GM23338 (cell line): ENCODE measurements around the gene OTOG. TPM values are rescaled to one million over a fixed set of nuclear protein-coding genes. Genes with fewer than 3 reads are reported as not detected.

Experiments
- ATAC-seq: fragments of 200-7000 bp; cut with Tn5 transposase; 3 replicates; pipeline ENCODE4 v1.9.1; 2020
- DNase-seq: peaks from one replicate; pipeline ENCODE4 v3.0.0-alpha.2; 2015; ENCODE audit warnings: low spot score
- H2AFZ ChIP-seq: fragments of 200-600 bp; sonication (generic); 2 replicates; pipeline ENCODE4 v1.8.0; 2016; ENCODE audit warnings: antibody characterized with exemption, mild to moderate bottlenecking, moderate library complexity
- H3F3A ChIP-seq: fragments of 200-600 bp; sonication (generic); replicated peaks from 2 replicates; pipeline ENCODE4 v1.8.0; 2017; ENCODE audit warnings: antibody characterized with exemption, mixed run types, low read depth
- H3K27ac ChIP-seq: fragments of 200-600 bp; sonication (generic); 2 replicates; pipeline ENCODE4 v1.6.1; 2016; ENCODE audit warnings: low read depth
- H3K27me3 ChIP-seq: fragments of 200-600 bp; sonication (generic); 2 replicates; pipeline ENCODE4 v1.8.0; 2016; ENCODE audit warnings: mild to moderate bottlenecking, mixed run types, moderate library complexity; ENCODE audit not compliant: insufficient read depth
- H3K36me3 ChIP-seq: fragments of 200-600 bp; sonication (generic); 2 replicates; pipeline ENCODE4 v1.8.0; 2016; ENCODE audit warnings: mild to moderate bottlenecking; ENCODE audit not compliant: insufficient read depth
- H3K4me1 ChIP-seq: fragments of 200-600 bp; sonication (generic); 2 replicates; pipeline ENCODE4 v1.8.0; 2016; ENCODE audit warnings: mild to moderate bottlenecking, moderate library complexity; ENCODE audit not compliant: insufficient read depth
- H3K4me2 ChIP-seq: fragments of 200-600 bp; sonication (generic); 2 replicates; pipeline ENCODE4 v1.7.1; 2017; ENCODE audit warnings: mixed run types
- H3K4me3 ChIP-seq: fragments of 200-600 bp; sonication (generic); 2 replicates; pipeline ENCODE4 v1.6.1; 2016; ENCODE audit warnings: mixed run types
- H3K79me2 ChIP-seq: fragments of 200-600 bp; sonication (generic); replicated peaks from 2 replicates; pipeline ENCODE4 v1.8.0; 2017; ENCODE audit warnings: mild to moderate bottlenecking; ENCODE audit not compliant: insufficient read depth
- H3K9me2 ChIP-seq: fragments of 200-600 bp; sonication (generic); 2 replicates; pipeline ENCODE4 v1.8.0; 2017; ENCODE audit not compliant: insufficient read depth
- H4K20me1 ChIP-seq: fragments of 200-600 bp; sonication (generic); replicated peaks from 2 replicates; pipeline ENCODE4 v1.8.0; 2017; ENCODE audit warnings: mild to moderate bottlenecking; ENCODE audit not compliant: insufficient read depth
- H3K27ac Mint-ChIP-seq: 2 replicates; pipeline ENCODE4 v1.8.0; 2020; ENCODE audit warnings: inconsistent platforms, mild to moderate bottlenecking, moderate library complexity, mixed read lengths
- H3K27me3 Mint-ChIP-seq: 3 replicates; pipeline ENCODE4 v1.8.0; 2022; ENCODE audit warnings: low read depth, mild to moderate bottlenecking, moderate library complexity, mixed read lengths, inconsistent platforms; ENCODE audit not compliant: insufficient read depth, poor library complexity
- H3K36me3 Mint-ChIP-seq: 3 replicates; pipeline ENCODE4 v1.8.0; 2021; ENCODE audit warnings: low read depth, mild to moderate bottlenecking, inconsistent platforms, moderate library complexity, mixed read lengths
- H3K4me1 Mint-ChIP-seq: 3 replicates; pipeline ENCODE4 v1.8.0; 2020; ENCODE audit warnings: mild to moderate bottlenecking, inconsistent platforms, mixed read lengths
- H3K4me3 Mint-ChIP-seq: 3 replicates; pipeline ENCODE4 v1.8.0; 2021; ENCODE audit warnings: moderate library complexity, mild to moderate bottlenecking, inconsistent platforms, mixed read lengths
- H3K9me3 Mint-ChIP-seq: 3 replicates; pipeline ENCODE4 v1.8.0; 2020; ENCODE audit warnings: moderate library complexity, mild to moderate bottlenecking, inconsistent platforms, mixed read lengths
- CREB1 ChIP-seq: fragments of 250-450 bp; sonication (Bioruptor Pico); IDR thresholded peaks from 2 replicates; pipeline ENCODE4 v1.5.0; 2020; ENCODE audit warnings: low read depth, mild to moderate bottlenecking, moderate library complexity
- CTCF ChIP-seq, 2 experiments: fragments of 200-600 bp in 1 of 2; sonication (generic) in 1 of 2; conservative IDR thresholded peaks; 2 replicates each; pipeline versions ENCODE4 v1.5.1 to v1.6.1; 2016 to 2017; ENCODE audit warnings: antibody characterized with exemption in 2 of 2, low read depth in 2 of 2, mild to moderate bottlenecking in 2 of 2, moderate library complexity in 1 of 2
- ETS1 ChIP-seq: IDR thresholded peaks from 2 replicates; pipeline ENCODE4 v1.6.1; 2016; ENCODE audit warnings: antibody characterized with exemption
- EZH2phosphoT487 ChIP-seq: fragments of 200-600 bp; sonication (generic); IDR thresholded peaks from one replicate; pipeline ENCODE4 v1.8.1; 2018; ENCODE audit warnings: antibody characterized with exemption; ENCODE audit not compliant: unreplicated experiment
- JUNB ChIP-seq: IDR thresholded peaks from one replicate; pipeline ENCODE4 v1.6.1; 2016; ENCODE audit warnings: antibody characterized with exemption; ENCODE audit not compliant: unreplicated experiment
- POLR2AphosphoS5 ChIP-seq: IDR thresholded peaks from 2 replicates; pipeline ENCODE4 v1.6.1; 2016; ENCODE audit warnings: antibody characterized with exemption, low read depth
- REST ChIP-seq: IDR thresholded peaks from one replicate; pipeline ENCODE4 v1.6.1; 2018; ENCODE audit warnings: antibody characterized with exemption; ENCODE audit not compliant: unreplicated experiment
- STAT1 ChIP-seq: IDR thresholded peaks from one replicate; pipeline ENCODE4 v1.6.1; 2016; ENCODE audit warnings: antibody characterized with exemption; ENCODE audit not compliant: unreplicated experiment
- polyA plus RNA-seq: library from polyadenylated mRNA; unstranded; fragments of >200 nt; fragmentation: Nextera tagmentation; extraction: Ambion mirVana; gene quantifications from 2 replicates; pipeline ENCODE4 v1.2.1, GENCODE V29; 2016
- total RNA-seq: library from RNA; depleted of rRNA; stranded (reverse); fragments of >200 nt; shearing (Covaris generic); gene quantifications from 2 replicates; pipeline ENCODE4 v1.2.3, GENCODE V29; 2014

OTOG gene
- total and polyA plus RNA-seq, 2 experiments from 2014 or later: 0.40 to 0.52 TPM

GRCh38 chr11:17600316-17601255, 53.5 kb downstream of the OTOG start (continued):
- TF ChIP-seq EZH2phosphoT487: no peak
- no peak for TF ChIP-seq JUNB
- TF ChIP-seq REST: no peak
- TF ChIP-seq ETS1: no peak
- TF ChIP-seq CREB1 (CRISPR knock-in tag): no peak
- no peak for TF ChIP-seq STAT1

- no peaks in the 10 kb centered on the region for H3K36me3 Mint-ChIP-seq
- DNase-seq: peak; percentile 38
- TF ChIP-seq POLR2AphosphoS5 (no peak), ETS1 (no peak), CTCF (conservative IDR thresholded peaks at IDR 0.05; ENCODE audit: low read depth in 2 of 2) (peak in 1 of 2 experiments; percentile 49; a peak in 2 of 4 replicates)
Measured at GRCh38 chr11:17601256-17601671, 54.2 kb downstream of the OTOG start.

More at GRCh38 chr11:17601256-17601671, 54.2 kb downstream of the OTOG start:
- no peak overlapping the region for H3K27ac ChIP-seq
- Mint-ChIP-seq H3K4me1 (peaks cover 11% of the 10 kb centered on the region), H3K27ac (no peak overlapping the region), H3K27me3 (peaks cover 9% of the 10 kb centered on the region), H3K9me3 (no peaks in the 10 kb centered on the region), H3K4me3 (no peak overlapping the region)
- no peaks in the 10 kb centered on the region for H3K79me2 ChIP-seq
- H3F3A ChIP-seq: no peaks in the 10 kb centered on the region
- H3K27me3 ChIP-seq: no peaks in the 10 kb centered on the region
- no peaks in the 10 kb centered on the region for H3K9me2 ChIP-seq
- peak; percentile 9; the same call in 2 of the 3 replicates for ATAC-seq
- H3K4me2 ChIP-seq: peak overlapping the region; percentile 55; the same call in 1 of the 2 replicates
- no peak overlapping the region for H2AFZ ChIP-seq
- no peak overlapping the region for H3K4me3 ChIP-seq
- no peaks in the 10 kb centered on the region for H3K36me3 ChIP-seq
- H4K20me1 ChIP-seq: no peaks in the 10 kb centered on the region
- no peaks in the 10 kb centered on the region for H3K4me1 ChIP-seq
